Measurements from ENCODE around the gene HOXD8.

The HOXD8 gene

GRCh38 chr2:176085120-176085788 lies 44.3 kb upstream of the HOXD8 start:
- Histone ChIP-seq H3K4me3 (ENCODE audit: extremely low read depth, insufficient read depth, low read length, poor library complexity, severe bottlenecking) (no peak overlapping the region), H3K36me3 (ENCODE audit: control insufficient read depth, insufficient read depth, low read length) (no peaks in the 10 kb centered on the region), H3K27ac (ENCODE audit: low read depth, low read length, severe bottlenecking) (no peak overlapping the region), H3K4me1 (ENCODE audit: control insufficient read depth, insufficient read depth, low read length, poor library complexity, severe bottlenecking) (peaks cover 21% of the 10 kb centered on the region), H3K9me3 (ENCODE audit: control insufficient read depth, low read length) (no peaks in the 10 kb centered on the region)
- 1 to 2% methylated on average over 27 to 28 of the region's 40 CpGs for WGBS, 2 experiments (ENCODE audit: insufficient coverage in 2 of 2)

GRCh38 chr2:176085861-176086771 lies 43.4 kb upstream of the HOXD8 start:
- H3K4me3 ChIP-seq (ENCODE audit: extremely low read depth, insufficient read depth, low read length, poor library complexity, severe bottlenecking): peak overlapping the region; percentile 11

GRCh38 chr2:176087330-176088047 lies 42.0 kb upstream of the HOXD8 start:
- H3K27ac ChIP-seq (ENCODE audit: low read depth, low read length, severe bottlenecking): no peak overlapping the region
- 19 to 20% methylated on average over 26 to 28 of the region's 29 CpGs for WGBS, 2 experiments (ENCODE audit: insufficient coverage in 2 of 2)
- H3K4me3 ChIP-seq (ENCODE audit: extremely low read depth, insufficient read depth, low read length, poor library complexity, severe bottlenecking): peak overlapping the region; percentile 26
- no peaks in the 10 kb centered on the region for H3K9me3 ChIP-seq (ENCODE audit: control insufficient read depth, low read length)
- no peaks in the 10 kb centered on the region for H3K36me3 ChIP-seq (ENCODE audit: control insufficient read depth, insufficient read depth, low read length)
- peaks cover 21% of the 10 kb centered on the region for H3K4me1 ChIP-seq (ENCODE audit: control insufficient read depth, insufficient read depth, low read length, poor library complexity, severe bottlenecking)

More at GRCh38 chr2:176085861-176086771, 43.4 kb upstream of the HOXD8 start:
- Histone ChIP-seq H3K4me1 (ENCODE audit: control insufficient read depth, insufficient read depth, low read length, poor library complexity, severe bottlenecking) (peaks cover 21% of the 10 kb centered on the region), H3K27ac (ENCODE audit: low read depth, low read length, severe bottlenecking) (no peak overlapping the region), H3K9me3 (ENCODE audit: control insufficient read depth, low read length) (no peaks in the 10 kb centered on the region), H3K36me3 (ENCODE audit: control insufficient read depth, insufficient read depth, low read length) (no peaks in the 10 kb centered on the region)
- 1% methylated on average over 27 to 37 of the region's 46 CpGs for WGBS, 2 experiments (ENCODE audit: insufficient coverage in 2 of 2)

DNA sequence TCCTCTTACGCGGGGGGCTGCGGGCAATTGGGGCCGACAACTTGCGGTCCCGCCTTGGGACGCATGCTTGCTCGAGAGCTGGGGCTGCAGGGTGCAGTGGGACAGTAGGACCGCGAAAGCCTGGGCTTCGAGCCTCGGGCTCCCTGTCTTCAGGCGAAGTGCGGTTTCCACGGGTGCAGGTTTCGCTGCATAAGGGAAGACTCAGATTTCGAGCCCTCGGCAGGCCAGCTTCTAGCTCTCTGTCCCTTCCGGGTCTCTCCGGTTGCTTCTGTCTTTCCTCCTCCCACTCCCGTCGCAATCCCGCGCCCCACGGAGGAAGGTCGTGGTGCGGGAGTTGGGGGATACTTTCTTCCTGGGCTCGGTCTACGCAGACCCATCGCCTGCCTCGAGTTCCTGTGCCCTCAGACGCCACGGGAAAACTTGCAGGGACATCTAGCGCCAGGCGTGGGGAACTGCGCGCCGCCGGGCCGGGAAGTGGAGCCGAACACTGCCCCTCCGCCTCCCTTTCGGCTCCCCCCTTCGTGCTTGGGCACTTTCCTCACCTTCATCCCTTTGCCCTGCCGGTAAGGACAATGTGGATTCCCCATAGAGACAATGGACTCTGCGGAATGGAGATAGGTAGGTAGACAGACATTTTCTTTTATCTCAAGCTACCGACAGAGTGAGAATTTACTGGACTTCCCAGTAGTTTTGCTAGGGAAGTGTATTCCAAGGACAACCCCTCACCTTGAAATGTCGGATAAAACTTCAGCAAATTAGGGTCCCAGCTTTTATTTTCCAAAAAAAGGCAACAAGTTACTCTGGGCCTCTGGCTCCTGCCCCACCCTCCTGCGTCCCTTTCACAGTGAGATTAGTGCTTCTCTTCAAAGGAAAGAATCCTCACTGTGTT lies 41.2 kb upstream of the HOXD8 start:
- 2 to 3% methylated on average over 32 to 34 of the region's 49 CpGs for WGBS, 2 experiments (ENCODE audit: insufficient coverage in 2 of 2)
- peak overlapping the region; percentile 26 for H3K4me3 ChIP-seq (ENCODE audit: extremely low read depth, insufficient read depth, low read length, poor library complexity, severe bottlenecking)
- peaks cover 18% of the 10 kb centered on the region for H3K4me1 ChIP-seq (ENCODE audit: control insufficient read depth, insufficient read depth, low read length, poor library complexity, severe bottlenecking)
- no peaks in the 10 kb centered on the region for H3K9me3 ChIP-seq (ENCODE audit: control insufficient read depth, low read length)
- H3K36me3 ChIP-seq (ENCODE audit: control insufficient read depth, insufficient read depth, low read length): no peaks in the 10 kb centered on the region
- H3K27ac ChIP-seq (ENCODE audit: low read depth, low read length, severe bottlenecking): no peak overlapping the region

DNA sequence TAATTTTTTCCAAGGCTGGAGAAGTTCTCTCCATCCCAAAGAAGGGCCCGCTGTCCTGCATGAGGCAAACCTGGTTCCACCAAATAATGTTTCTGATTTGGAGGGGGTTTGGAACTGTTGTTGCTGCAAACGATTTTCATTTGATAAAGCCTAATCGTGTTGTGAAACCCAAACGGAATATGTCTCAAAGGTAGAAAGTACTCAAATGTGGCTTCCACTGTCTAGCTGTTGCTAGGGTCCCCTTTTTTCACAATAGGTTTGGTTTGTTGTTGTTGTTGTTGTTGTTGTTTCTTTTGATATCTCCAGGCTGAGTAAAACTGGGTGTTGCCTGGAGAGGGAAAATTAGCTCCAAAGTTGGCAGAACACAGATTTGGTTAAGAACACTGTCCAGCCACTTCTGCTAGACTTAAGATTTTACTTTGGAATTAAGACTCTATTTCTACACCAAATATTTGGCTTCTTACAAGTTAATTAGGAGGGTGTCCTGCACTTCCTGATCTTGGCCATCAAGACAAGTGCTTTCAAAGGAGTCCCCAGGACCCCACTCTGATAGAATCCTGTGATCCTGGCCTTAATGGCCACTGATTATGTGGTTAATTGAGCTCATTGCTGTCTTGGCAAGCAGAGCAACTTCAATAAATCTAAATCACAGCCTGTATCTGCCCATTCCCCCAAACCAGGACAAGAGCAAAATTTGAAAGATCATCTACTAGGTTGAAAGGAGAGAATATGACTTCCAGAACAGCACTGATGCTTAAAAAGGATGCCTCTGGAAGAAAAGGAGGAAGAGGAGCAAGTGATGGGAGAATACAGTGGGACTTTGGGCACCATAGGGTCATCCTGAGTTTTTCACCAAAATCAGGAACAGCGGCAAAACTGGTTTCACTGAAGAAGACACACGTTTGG lies 40.3 kb upstream of the HOXD8 start:
- H3K4me1 ChIP-seq (ENCODE audit: control insufficient read depth, insufficient read depth, low read length, poor library complexity, severe bottlenecking): peaks cover 18% of the 10 kb centered on the region
- H3K36me3 ChIP-seq (ENCODE audit: control insufficient read depth, insufficient read depth, low read length): no peaks in the 10 kb centered on the region
- WGBS, 2 experiments (ENCODE audit: insufficient coverage in 2 of 2): 4% methylated on average over 3 of the region's 6 CpGs
- H3K9me3 ChIP-seq (ENCODE audit: control insufficient read depth, low read length): no peaks in the 10 kb centered on the region
- no peak overlapping the region for H3K4me3 ChIP-seq (ENCODE audit: extremely low read depth, insufficient read depth, low read length, poor library complexity, severe bottlenecking)
- H3K27ac ChIP-seq (ENCODE audit: low read depth, low read length, severe bottlenecking): no peak overlapping the region

DNA sequence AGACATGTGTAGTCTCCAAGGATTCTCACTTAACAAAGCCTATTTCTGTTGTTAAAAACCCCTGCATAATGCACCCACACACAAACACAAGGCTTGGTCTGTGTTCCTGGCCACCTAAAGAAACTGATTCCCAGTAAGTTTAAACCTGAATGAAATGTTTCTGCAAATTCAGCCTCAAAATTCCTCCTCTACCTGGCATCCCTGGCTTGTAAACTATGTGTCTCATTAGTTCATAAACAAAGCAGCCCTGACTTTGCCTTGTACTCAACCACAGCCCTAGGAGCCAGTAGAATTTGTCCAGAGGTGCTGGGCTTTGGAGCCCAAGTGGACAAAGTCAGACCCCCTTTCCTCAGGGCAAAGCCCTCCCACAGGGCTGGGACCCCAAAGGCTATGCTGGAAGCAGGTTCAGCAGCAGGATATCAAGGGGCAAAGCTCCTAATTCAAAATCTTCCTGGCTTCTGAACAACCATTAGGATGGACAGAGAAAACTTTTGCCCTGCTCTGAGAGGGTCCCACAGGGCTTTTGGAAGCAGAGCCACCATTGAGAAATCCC lies 39.6 kb upstream of the HOXD8 start:
- no peak overlapping the region for H3K27ac ChIP-seq (ENCODE audit: low read depth, low read length, severe bottlenecking)
- H3K4me1 ChIP-seq (ENCODE audit: control insufficient read depth, insufficient read depth, low read length, poor library complexity, severe bottlenecking): peaks cover 13% of the 10 kb centered on the region
- H3K9me3 ChIP-seq (ENCODE audit: control insufficient read depth, low read length): no peaks in the 10 kb centered on the region

DNA sequence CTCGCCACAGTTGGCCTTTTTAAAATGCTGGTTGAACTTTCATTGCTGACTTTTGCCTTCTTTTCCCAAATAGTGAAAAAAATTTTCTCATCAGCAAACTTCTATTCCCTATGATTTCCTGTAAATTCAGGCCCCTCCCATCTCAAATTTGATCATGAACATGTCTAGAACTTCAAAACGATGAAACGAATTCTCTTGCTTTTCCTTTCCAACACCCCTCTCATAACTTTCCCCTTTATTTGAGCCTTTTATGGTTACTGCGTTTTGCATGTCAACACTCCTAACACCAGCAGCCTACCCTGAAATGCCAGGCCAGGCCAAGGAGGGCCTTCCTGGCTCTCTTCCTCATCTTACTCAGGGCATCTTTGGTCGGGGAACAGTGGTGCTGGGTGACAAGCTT lies 38.6 kb upstream of the HOXD8 start:
- Histone ChIP-seq H3K36me3 (ENCODE audit: control insufficient read depth, insufficient read depth, low read length) (no peaks in the 10 kb centered on the region), H3K27ac (ENCODE audit: low read depth, low read length, severe bottlenecking) (no peak overlapping the region), H3K4me3 (ENCODE audit: extremely low read depth, insufficient read depth, low read length, poor library complexity, severe bottlenecking) (no peak overlapping the region), H3K4me1 (ENCODE audit: control insufficient read depth, insufficient read depth, low read length, poor library complexity, severe bottlenecking) (peaks cover 7% of the 10 kb centered on the region), H3K9me3 (ENCODE audit: control insufficient read depth, low read length) (no peaks in the 10 kb centered on the region)
- 12% methylated on average over 3 to 4 of the region's 5 CpGs for WGBS, 2 experiments (ENCODE audit: insufficient coverage in 2 of 2)

More for the DNA sequence above, 39.6 kb upstream of the HOXD8 start:
- no peaks in the 10 kb centered on the region for H3K36me3 ChIP-seq (ENCODE audit: control insufficient read depth, insufficient read depth, low read length)
- no peak overlapping the region for H3K4me3 ChIP-seq (ENCODE audit: extremely low read depth, insufficient read depth, low read length, poor library complexity, severe bottlenecking)

DNA sequence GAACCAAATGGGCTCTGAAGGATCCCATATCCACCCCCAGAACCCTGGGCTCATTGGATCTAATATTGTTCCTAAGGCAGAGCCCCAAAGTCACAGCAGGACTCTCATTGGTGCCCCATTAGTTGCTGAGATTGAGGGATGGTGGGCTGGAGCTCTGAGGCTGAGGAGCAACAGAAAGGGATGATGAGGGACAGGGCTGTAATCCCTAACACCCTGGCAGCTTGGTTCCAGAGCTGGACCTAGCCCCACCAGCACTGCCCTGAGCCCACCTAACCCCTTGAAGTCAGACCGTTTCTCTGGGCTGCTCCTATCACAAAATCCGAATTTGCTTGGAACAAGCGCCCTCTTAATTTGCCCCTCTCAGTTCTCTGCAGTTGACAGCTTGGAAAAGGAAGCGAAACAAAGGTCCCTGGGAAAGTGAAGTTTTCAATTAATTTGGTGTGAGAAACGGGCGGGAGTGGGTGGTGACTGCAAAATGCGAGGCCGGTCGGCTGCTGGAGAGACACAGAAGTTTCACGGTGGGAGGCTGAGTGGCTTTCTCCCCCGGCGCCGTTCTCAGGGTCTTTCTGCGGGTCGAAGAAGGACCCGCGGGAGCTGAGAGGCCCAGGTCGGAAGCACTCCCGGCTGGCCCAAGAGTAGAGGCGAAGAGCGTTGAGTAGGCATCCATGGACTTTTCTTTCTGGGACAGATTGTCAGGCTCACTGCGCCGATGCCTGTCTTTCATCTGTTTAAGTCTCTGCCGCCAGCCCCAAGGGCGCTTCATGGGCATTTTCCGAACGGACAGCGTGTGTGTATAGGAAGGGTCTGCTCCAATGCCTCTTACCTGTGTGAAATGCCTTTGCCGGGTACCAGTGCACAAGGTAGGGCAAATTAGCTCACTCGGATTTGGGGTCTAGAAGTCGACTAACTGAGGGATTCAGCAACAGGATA lies 37.9 kb upstream of the HOXD8 start:
- 1 to 3% methylated on average over 24 of the region's 31 CpGs for WGBS, 2 experiments (ENCODE audit: insufficient coverage in 2 of 2)
- Histone ChIP-seq H3K4me3 (ENCODE audit: extremely low read depth, insufficient read depth, low read length, poor library complexity, severe bottlenecking) (no peak overlapping the region), H3K4me1 (ENCODE audit: control insufficient read depth, insufficient read depth, low read length, poor library complexity, severe bottlenecking) (peaks cover 5% of the 10 kb centered on the region), H3K36me3 (ENCODE audit: control insufficient read depth, insufficient read depth, low read length) (no peaks in the 10 kb centered on the region), H3K9me3 (ENCODE audit: control insufficient read depth, low read length) (no peaks in the 10 kb centered on the region), H3K27ac (ENCODE audit: low read depth, low read length, severe bottlenecking) (no peak overlapping the region)

All from mesodermal cell (in vitro differentiated cells).